PFSK-1 (cell line): ENCODE data around the gene THSD4.

Source experiments
- FOXP2 ChIP-seq: optimal IDR thresholded peaks from 2 replicates; pipeline ENCODE3; 2011; ENCODE audit warnings: borderline replicate concordance, control low read depth, inconsistent platforms; ENCODE audit not compliant: insufficient read depth; ENCODE audit errors: extremely low read length, extremely low read depth
- POLR2AphosphoS5 ChIP-seq: IDR thresholded peaks from 2 replicates; pipeline ENCODE4 v1.6.1; 2012; ENCODE audit warnings: low read depth, mild to moderate bottlenecking, control low read depth, low read length, moderate library complexity
- REST ChIP-seq, 2 experiments: IDR thresholded peaks; 2 replicates each; pipeline versions ENCODE4 v1.6.1 to v1.8.0; 2011 to 2012; ENCODE audit warnings: low read depth in 2 of 2, low read length in 2 of 2, control low read depth in 1 of 2, inconsistent platforms in 1 of 2, mild to moderate bottlenecking in 1 of 2, moderate library complexity in 1 of 2; ENCODE audit not compliant: insufficient read depth in 1 of 2
- SIN3A ChIP-seq: IDR thresholded peaks from 2 replicates; pipeline ENCODE4 v1.6.1; 2012; ENCODE audit warnings: mild to moderate bottlenecking, low read length, moderate library complexity, borderline replicate concordance; ENCODE audit not compliant: insufficient read depth
- TAF1 ChIP-seq: IDR thresholded peaks from 2 replicates; pipeline ENCODE4 v1.6.1; 2012; ENCODE audit warnings: low read length, control low read depth, borderline replicate concordance; ENCODE audit not compliant: insufficient read depth

THSD4 gene

GRCh38 chr15:71244250-71244649 lies 129.0 kb downstream of the THSD4 start:
- no peak for TF ChIP-seq FOXP2
- no peak for TF ChIP-seq REST (IDR thresholded peaks at IDR 0.05; ENCODE audit: insufficient read depth in 1 of 2, low read depth in 2 of 2, low read length in 2 of 2)
- no peak for TF ChIP-seq TAF1
- no peak for TF ChIP-seq SIN3A
- no peak for TF ChIP-seq POLR2AphosphoS5

GRCh38 chr15:71245588-71245987 lies 130.3 kb downstream of the THSD4 start:
- TF ChIP-seq SIN3A: no peak
- no peak for TF ChIP-seq REST (IDR thresholded peaks at IDR 0.05; ENCODE audit: insufficient read depth in 1 of 2, low read depth in 2 of 2, low read length in 2 of 2)
- TF ChIP-seq FOXP2: no peak
- no peak for TF ChIP-seq POLR2AphosphoS5
- no peak for TF ChIP-seq TAF1

- TF ChIP-seq FOXP2 (no peak), REST (IDR thresholded peaks at IDR 0.05; ENCODE audit: insufficient read depth in 1 of 2, low read depth in 2 of 2, low read length in 2 of 2) (no peak), SIN3A (no peak), TAF1 (no peak), POLR2AphosphoS5 (no peak)
Observed at GRCh38 chr15:71248386-71248785, 133.1 kb downstream of the THSD4 start.

GRCh38 chr15:71249986-71250385 lies 134.7 kb downstream of the THSD4 start:
- TF ChIP-seq FOXP2: no peak
- no peak for TF ChIP-seq POLR2AphosphoS5
- no peak for TF ChIP-seq TAF1
- no peak for TF ChIP-seq REST (IDR thresholded peaks at IDR 0.05; ENCODE audit: insufficient read depth in 1 of 2, low read depth in 2 of 2, low read length in 2 of 2)
